ENCODE data around the gene KRTAP17-1.

Gene KRTAP17-1

GRCh38 chr17:41315814-41316445 is 420 bp upstream of the KRTAP17-1 start:
- Histone ChIP-seq H3K27ac (no peak overlapping the region), H3K27me3 (ENCODE audit: insufficient read depth, low read depth, severe bottlenecking) (peaks cover 96% of the 10 kb centered on the region), H3K4me3 (ENCODE audit: low read depth, low read length) (no peak overlapping the region), H3K9me3 (ENCODE audit: severe bottlenecking) (peaks cover 17% of the 10 kb centered on the region), H3K36me3 (no peaks in the 10 kb centered on the region)
- no peak for DNase-seq
- TF ChIP-seq, protein P1, sequence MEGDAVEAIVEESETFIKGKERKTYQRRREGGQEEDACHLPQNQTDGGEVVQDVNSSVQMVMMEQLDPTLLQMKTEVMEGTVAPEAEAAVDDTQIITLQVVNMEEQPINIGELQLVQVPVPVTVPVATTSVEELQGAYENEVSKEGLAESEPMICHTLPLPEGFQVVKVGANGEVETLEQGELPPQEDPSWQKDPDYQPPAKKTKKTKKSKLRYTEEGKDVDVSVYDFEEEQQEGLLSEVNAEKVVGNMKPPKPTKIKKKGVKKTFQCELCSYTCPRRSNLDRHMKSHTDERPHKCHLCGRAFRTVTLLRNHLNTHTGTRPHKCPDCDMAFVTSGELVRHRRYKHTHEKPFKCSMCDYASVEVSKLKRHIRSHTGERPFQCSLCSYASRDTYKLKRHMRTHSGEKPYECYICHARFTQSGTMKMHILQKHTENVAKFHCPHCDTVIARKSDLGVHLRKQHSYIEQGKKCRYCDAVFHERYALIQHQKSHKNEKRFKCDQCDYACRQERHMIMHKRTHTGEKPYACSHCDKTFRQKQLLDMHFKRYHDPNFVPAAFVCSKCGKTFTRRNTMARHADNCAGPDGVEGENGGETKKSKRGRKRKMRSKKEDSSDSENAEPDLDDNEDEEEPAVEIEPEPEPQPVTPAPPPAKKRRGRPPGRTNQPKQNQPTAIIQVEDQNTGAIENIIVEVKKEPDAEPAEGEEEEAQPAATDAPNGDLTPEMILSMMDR (IDR thresholded peaks at IDR 0.05; ENCODE audit: low read depth, low read length) = no peak

DNA sequence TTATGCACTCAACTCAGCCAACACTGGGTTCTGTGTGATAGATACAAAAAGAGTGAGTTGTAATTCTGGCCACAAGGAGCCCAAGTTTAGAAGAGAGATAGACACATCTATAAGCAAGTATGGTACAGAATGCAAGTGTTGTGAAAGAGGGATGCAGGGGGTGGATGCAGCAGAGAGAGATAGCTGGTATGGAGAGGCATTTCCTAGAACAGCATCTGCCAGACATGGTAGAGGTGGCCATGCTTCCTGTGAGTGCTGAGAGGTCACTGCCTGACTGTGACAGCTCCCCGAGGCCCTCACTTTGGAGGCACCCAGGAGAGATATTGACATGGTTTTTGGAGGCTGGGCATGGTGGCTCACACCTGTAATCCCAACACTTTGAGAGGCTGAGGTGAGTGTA is 4.4 kb downstream of the KRTAP17-1 start:
- Histone ChIP-seq H3K9me3 (ENCODE audit: severe bottlenecking) (no peaks in the 10 kb centered on the region), H3K4me3 (ENCODE audit: low read depth, low read length) (no peak overlapping the region), H3K36me3 (no peaks in the 10 kb centered on the region), H3K27ac (no peak overlapping the region), H3K27me3 (ENCODE audit: insufficient read depth, low read depth, severe bottlenecking) (peaks cover 96% of the 10 kb centered on the region)
- TF ChIP-seq, protein P1 (IDR thresholded peaks at IDR 0.05; ENCODE audit: low read depth, low read length) = no peak
- DNase-seq = no peak

DNA sequence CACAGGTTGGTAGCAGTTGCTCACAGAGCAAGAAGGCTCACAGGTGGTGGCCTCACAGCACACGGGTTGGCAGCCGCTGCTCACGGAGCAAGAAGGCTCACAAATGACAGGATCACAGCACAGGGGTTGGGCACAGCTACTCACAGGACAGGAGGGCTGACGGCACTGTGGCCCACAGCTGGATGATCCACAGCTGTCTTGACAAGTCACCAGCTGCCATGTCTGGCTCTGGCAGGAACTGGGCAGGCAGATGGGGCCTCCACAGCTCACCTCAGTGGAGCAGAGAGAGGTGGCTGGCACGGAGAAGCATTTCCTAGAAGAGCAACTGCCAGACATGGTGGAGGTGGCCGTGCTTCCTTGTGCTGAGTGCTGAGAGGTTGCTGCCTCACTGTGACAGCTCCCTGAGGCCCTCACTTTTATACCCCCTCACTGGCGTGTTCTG is 6.6 kb downstream of the KRTAP17-1 start, which contains the start of gene KRTAP16-1:
Gene KRTAP16-1, minus strand, starts transcription at position 392 of the 442 bp plus-strand sequence. Its CDS starts 56 bp downstream, at position 336.
- Histone ChIP-seq H3K36me3 (no peaks in the 10 kb centered on the region), H3K27ac (no peak within 1 kb of the TSS), H3K27me3 (ENCODE audit: insufficient read depth, low read depth, severe bottlenecking) (peaks cover 96% of the 10 kb centered on the region), H3K4me3 (ENCODE audit: low read depth, low read length) (no peak within 1 kb of the TSS), H3K9me3 (ENCODE audit: severe bottlenecking) (no peaks in the 10 kb centered on the region)
- DNase-seq = no peak
- TF ChIP-seq, protein P1 (IDR thresholded peaks at IDR 0.05; ENCODE audit: low read depth, low read length) = no peak

GRCh38 chr17:41308251-41308917 is 7.1 kb downstream of the KRTAP17-1 start:
- Histone ChIP-seq H3K27ac (no peak overlapping the region), H3K4me3 (ENCODE audit: low read depth, low read length) (no peak overlapping the region), H3K27me3 (ENCODE audit: insufficient read depth, low read depth, severe bottlenecking) (peaks cover 98% of the 10 kb centered on the region), H3K9me3 (ENCODE audit: severe bottlenecking) (no peaks in the 10 kb centered on the region), H3K36me3 (no peaks in the 10 kb centered on the region)
- TF ChIP-seq, protein P1 (IDR thresholded peaks at IDR 0.05; ENCODE audit: low read depth, low read length) = no peak
- DNase-seq = no peak

- Histone ChIP-seq H3K9me3 (ENCODE audit: severe bottlenecking) (no peaks in the 10 kb centered on the region), H3K27ac (no peak overlapping the region), H3K36me3 (no peaks in the 10 kb centered on the region), H3K4me3 (ENCODE audit: low read depth, low read length) (no peak overlapping the region), H3K27me3 (ENCODE audit: insufficient read depth, low read depth, severe bottlenecking) (peaks cover 98% of the 10 kb centered on the region)
- no peak for DNase-seq
- TF ChIP-seq, protein P1 (IDR thresholded peaks at IDR 0.05; ENCODE audit: low read depth, low read length) = no peak
Measured at GRCh38 chr17:41307647-41308046, 7.9 kb downstream of the KRTAP17-1 start.
